ENCODE measurements around the gene ZFYVE26.

DNA sequence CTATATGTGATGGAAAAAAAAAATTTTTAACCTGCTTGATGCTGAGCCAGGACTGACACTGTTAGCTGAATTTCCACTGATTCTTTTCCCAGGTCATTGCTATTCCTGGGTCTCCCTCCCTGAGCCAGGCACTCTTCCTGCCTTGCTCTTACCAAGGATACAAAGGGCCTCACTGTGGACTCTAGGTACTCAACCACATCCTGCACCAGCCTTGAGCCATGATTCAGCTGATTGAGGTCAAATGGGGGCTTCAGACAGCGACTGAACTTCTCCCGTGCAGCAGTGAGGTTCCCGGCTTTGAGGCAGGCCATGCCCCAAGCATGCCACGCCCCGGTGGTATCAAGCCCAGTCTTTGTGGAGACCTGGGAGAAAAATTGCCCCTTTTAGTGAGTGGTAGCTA, 54.3 kb downstream of the ZFYVE26 start:
- no peak for TF ChIP-seq KDM5A (IDR thresholded peaks at IDR 0.05)
- no peak for TF ChIP-seq POLR2A (IDR thresholded peaks at IDR 0.05; ENCODE audit: low read length)
- TF ChIP-seq, protein P1, sequence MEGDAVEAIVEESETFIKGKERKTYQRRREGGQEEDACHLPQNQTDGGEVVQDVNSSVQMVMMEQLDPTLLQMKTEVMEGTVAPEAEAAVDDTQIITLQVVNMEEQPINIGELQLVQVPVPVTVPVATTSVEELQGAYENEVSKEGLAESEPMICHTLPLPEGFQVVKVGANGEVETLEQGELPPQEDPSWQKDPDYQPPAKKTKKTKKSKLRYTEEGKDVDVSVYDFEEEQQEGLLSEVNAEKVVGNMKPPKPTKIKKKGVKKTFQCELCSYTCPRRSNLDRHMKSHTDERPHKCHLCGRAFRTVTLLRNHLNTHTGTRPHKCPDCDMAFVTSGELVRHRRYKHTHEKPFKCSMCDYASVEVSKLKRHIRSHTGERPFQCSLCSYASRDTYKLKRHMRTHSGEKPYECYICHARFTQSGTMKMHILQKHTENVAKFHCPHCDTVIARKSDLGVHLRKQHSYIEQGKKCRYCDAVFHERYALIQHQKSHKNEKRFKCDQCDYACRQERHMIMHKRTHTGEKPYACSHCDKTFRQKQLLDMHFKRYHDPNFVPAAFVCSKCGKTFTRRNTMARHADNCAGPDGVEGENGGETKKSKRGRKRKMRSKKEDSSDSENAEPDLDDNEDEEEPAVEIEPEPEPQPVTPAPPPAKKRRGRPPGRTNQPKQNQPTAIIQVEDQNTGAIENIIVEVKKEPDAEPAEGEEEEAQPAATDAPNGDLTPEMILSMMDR (IDR thresholded peaks at IDR 0.05) = no peak
- TF ChIP-seq MYC (IDR thresholded peaks at IDR 0.05; ENCODE audit: borderline replicate concordance, low read length) = no peak
- TF ChIP-seq CEBPB (IDR thresholded peaks at IDR 0.05) = no peak
- TF ChIP-seq EP300 (IDR thresholded peaks at IDR 0.05) = no peak
- TF ChIP-seq, protein P2, sequence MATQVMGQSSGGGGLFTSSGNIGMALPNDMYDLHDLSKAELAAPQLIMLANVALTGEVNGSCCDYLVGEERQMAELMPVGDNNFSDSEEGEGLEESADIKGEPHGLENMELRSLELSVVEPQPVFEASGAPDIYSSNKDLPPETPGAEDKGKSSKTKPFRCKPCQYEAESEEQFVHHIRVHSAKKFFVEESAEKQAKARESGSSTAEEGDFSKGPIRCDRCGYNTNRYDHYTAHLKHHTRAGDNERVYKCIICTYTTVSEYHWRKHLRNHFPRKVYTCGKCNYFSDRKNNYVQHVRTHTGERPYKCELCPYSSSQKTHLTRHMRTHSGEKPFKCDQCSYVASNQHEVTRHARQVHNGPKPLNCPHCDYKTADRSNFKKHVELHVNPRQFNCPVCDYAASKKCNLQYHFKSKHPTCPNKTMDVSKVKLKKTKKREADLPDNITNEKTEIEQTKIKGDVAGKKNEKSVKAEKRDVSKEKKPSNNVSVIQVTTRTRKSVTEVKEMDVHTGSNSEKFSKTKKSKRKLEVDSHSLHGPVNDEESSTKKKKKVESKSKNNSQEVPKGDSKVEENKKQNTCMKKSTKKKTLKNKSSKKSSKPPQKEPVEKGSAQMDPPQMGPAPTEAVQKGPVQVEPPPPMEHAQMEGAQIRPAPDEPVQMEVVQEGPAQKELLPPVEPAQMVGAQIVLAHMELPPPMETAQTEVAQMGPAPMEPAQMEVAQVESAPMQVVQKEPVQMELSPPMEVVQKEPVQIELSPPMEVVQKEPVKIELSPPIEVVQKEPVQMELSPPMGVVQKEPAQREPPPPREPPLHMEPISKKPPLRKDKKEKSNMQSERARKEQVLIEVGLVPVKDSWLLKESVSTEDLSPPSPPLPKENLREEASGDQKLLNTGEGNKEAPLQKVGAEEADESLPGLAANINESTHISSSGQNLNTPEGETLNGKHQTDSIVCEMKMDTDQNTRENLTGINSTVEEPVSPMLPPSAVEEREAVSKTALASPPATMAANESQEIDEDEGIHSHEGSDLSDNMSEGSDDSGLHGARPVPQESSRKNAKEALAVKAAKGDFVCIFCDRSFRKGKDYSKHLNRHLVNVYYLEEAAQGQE (IDR thresholded peaks at IDR 0.05) = no peak
- TF ChIP-seq MAFK (IDR thresholded peaks at IDR 0.05; ENCODE audit: partially characterized antibody) = no peak
- TF ChIP-seq, protein P3, sequence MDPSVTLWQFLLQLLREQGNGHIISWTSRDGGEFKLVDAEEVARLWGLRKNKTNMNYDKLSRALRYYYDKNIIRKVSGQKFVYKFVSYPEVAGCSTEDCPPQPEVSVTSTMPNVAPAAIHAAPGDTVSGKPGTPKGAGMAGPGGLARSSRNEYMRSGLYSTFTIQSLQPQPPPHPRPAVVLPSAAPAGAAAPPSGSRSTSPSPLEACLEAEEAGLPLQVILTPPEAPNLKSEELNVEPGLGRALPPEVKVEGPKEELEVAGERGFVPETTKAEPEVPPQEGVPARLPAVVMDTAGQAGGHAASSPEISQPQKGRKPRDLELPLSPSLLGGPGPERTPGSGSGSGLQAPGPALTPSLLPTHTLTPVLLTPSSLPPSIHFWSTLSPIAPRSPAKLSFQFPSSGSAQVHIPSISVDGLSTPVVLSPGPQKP (IDR thresholded peaks at IDR 0.05; ENCODE audit: low read depth, low read length) = no peak
- TF ChIP-seq JUN (IDR thresholded peaks at IDR 0.05) = no peak

Measured in A549 (cell line).